ENCODE results near the gene ALG9.

ALG9 gene

GRCh38 chr11:111837366-111837891 lies 34.0 kb downstream of the ALG9 start:
- no peak overlapping the region for H3K27ac ChIP-seq
- DNase-seq (ENCODE audit: low read depth, low spot score) = no peak

- DNase-seq (ENCODE audit: low read depth, low spot score) = no peak
- no peak overlapping the region for H3K27ac ChIP-seq
Observed at GRCh38 chr11:111836721-111837120, 34.7 kb downstream of the ALG9 start.

- no peak overlapping the region for H3K27ac ChIP-seq
- no peak for DNase-seq (ENCODE audit: low read depth, low spot score)
Observed at GRCh38 chr11:111836162-111836561, 35.2 kb downstream of the ALG9 start.

GRCh38 chr11:111835665-111836064 lies 35.7 kb downstream of the ALG9 start:
- no peak overlapping the region for H3K27ac ChIP-seq
- DNase-seq (ENCODE audit: low read depth, low spot score) = no peak

GRCh38 chr11:111834432-111835163 lies 36.8 kb downstream of the ALG9 start:
- H3K27ac ChIP-seq = no peak overlapping the region
- no peak for DNase-seq (ENCODE audit: low read depth, low spot score)

GRCh38 chr11:111833524-111833923 lies 37.9 kb downstream of the ALG9 start:
- no peak for DNase-seq (ENCODE audit: low read depth, low spot score)
- no peak overlapping the region for H3K27ac ChIP-seq

- no peak overlapping the region for H3K27ac ChIP-seq
- no peak for DNase-seq (ENCODE audit: low read depth, low spot score)
Observed at GRCh38 chr11:111829185-111829968, 42.0 kb downstream of the ALG9 start.

- no peak for DNase-seq (ENCODE audit: low read depth, low spot score)
Observed at GRCh38 chr11:111826322-111826950, 44.9 kb downstream of the ALG9 start.

GRCh38 chr11:111823629-111824028 lies 47.8 kb downstream of the ALG9 start:
- no peak overlapping the region for H3K27ac ChIP-seq
- no peak for DNase-seq (ENCODE audit: low read depth, low spot score)

More at GRCh38 chr11:111826322-111826950, 44.9 kb downstream of the ALG9 start:
- H3K27ac ChIP-seq = no peak overlapping the region

GRCh38 chr11:111823131-111823530 lies 48.2 kb downstream of the ALG9 start:
- H3K27ac ChIP-seq = no peak overlapping the region
- DNase-seq (ENCODE audit: low read depth, low spot score) = no peak

GRCh38 chr11:111819829-111820237 lies 51.5 kb downstream of the ALG9 start:
- DNase-seq (ENCODE audit: low read depth, low spot score) = no peak
- no peak overlapping the region for H3K27ac ChIP-seq

GRCh38 chr11:111819161-111819828 lies 52.1 kb downstream of the ALG9 start:
- no peak overlapping the region for H3K27ac ChIP-seq
- DNase-seq (ENCODE audit: low read depth, low spot score) = no peak

GRCh38 chr11:111815489-111815888 lies 55.9 kb downstream of the ALG9 start:
- no peak for DNase-seq (ENCODE audit: low read depth, low spot score)
- H3K27ac ChIP-seq = no peak overlapping the region

- H3K27ac ChIP-seq = no peak overlapping the region
Observed at GRCh38 chr11:111814557-111815320, 56.6 kb downstream of the ALG9 start.

GRCh38 chr11:111814106-111814505 lies 57.3 kb downstream of the ALG9 start:
- H3K27ac ChIP-seq = no peak overlapping the region
- DNase-seq (ENCODE audit: low read depth, low spot score) = no peak

More at GRCh38 chr11:111814557-111815320, 56.6 kb downstream of the ALG9 start:
- DNase-seq (ENCODE audit: low read depth, low spot score) = no peak

- no peak for DNase-seq (ENCODE audit: low read depth, low spot score)
Observed at GRCh38 chr11:111812211-111812610, 59.2 kb downstream of the ALG9 start.

GRCh38 chr11:111811445-111811844 lies 59.9 kb downstream of the ALG9 start:
- H3K27ac ChIP-seq = no peak overlapping the region
- DNase-seq (ENCODE audit: low read depth, low spot score) = no peak

More at GRCh38 chr11:111812211-111812610, 59.2 kb downstream of the ALG9 start:
- no peak overlapping the region for H3K27ac ChIP-seq

- H3K27ac ChIP-seq = no peak overlapping the region
- no peak for DNase-seq (ENCODE audit: low read depth, low spot score)
Observed at GRCh38 chr11:111808834-111809233, 62.5 kb downstream of the ALG9 start.

GRCh38 chr11:111808063-111808588 lies 63.3 kb downstream of the ALG9 start:
- no peak for DNase-seq (ENCODE audit: low read depth, low spot score)
- H3K27ac ChIP-seq = no peak overlapping the region

Measured in epithelial cell of prostate (primary cell).